PC-3 (cell line): Measurements from ENCODE around the gene WNK1.

Source experiments
- EZH2 ChIP-seq: fragments of 300-600 bp; sonication (generic); IDR thresholded peaks from one replicate; pipeline ENCODE4 v1.6.1; 2017; ENCODE audit warnings: antibody characterized with exemption, mild to moderate bottlenecking, low read length; ENCODE audit not compliant: unreplicated experiment
- EZH2phosphoT487 ChIP-seq: fragments of 300-600 bp; sonication (generic); IDR thresholded peaks from 2 replicates; pipeline ENCODE4 v1.6.1; 2018; ENCODE audit warnings: mild to moderate bottlenecking, antibody characterized with exemption, low read length, borderline replicate concordance
- TF ChIP-seq, protein P1 (sequence below): fragments of 300-600 bp; sonication (generic); conservative IDR thresholded peaks from 2 replicates; pipeline ENCODE4 v1.5.1; 2017; ENCODE audit warnings: antibody characterized with exemption, low read depth, mild to moderate bottlenecking, low read length

DNA sequence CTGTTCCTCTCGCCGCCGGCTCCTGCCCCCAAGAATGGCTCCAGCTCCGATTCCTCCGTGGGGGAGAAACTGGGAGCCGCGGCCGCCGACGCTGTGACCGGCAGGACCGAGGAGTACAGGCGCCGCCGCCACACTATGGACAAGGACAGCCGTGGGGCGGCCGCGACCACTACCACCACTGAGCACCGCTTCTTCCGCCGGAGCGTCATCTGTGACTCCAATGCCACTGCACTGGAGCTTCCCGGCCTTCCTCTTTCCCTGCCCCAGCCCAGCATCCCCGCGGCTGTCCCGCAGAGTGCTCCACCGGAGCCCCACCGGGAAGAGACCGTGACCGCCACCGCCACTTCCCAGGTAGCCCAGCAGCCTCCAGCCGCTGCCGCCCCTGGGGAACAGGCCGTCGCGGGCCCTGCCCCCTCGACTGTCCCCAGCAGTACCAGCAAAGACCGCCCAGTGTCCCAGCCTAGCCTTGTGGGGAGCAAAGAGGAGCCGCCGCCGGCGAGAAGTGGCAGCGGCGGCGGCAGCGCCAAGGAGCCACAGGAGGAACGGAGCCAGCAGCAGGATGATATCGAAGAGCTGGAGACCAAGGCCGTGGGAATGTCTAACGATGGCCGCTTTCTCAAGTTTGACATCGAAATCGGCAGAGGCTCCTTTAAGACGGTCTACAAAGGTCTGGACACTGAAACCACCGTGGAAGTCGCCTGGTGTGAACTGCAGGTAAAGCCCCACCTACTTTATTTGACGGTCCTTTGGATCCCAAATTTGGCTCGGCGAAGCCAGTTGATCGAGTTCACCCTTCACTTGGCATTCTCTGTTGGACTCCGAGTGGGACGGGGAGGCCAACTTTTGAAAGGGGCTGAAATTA lies 1.5 kb downstream of the WNK1 start:
- no peak for TF ChIP-seq EZH2phosphoT487
- TF ChIP-seq EZH2, result no peak
- TF ChIP-seq, protein P1, sequence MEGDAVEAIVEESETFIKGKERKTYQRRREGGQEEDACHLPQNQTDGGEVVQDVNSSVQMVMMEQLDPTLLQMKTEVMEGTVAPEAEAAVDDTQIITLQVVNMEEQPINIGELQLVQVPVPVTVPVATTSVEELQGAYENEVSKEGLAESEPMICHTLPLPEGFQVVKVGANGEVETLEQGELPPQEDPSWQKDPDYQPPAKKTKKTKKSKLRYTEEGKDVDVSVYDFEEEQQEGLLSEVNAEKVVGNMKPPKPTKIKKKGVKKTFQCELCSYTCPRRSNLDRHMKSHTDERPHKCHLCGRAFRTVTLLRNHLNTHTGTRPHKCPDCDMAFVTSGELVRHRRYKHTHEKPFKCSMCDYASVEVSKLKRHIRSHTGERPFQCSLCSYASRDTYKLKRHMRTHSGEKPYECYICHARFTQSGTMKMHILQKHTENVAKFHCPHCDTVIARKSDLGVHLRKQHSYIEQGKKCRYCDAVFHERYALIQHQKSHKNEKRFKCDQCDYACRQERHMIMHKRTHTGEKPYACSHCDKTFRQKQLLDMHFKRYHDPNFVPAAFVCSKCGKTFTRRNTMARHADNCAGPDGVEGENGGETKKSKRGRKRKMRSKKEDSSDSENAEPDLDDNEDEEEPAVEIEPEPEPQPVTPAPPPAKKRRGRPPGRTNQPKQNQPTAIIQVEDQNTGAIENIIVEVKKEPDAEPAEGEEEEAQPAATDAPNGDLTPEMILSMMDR, result no peak
